GM19099 (cell line): ENCODE results near the gene SNRNP35.
A peak's percentile ranks its signal among the peaks of the same experiment; 100 is the strongest.

Experiments used
- POLR2A ChIP-seq: IDR thresholded peaks from 3 replicates; pipeline ENCODE4 v1.6.1; 2011; ENCODE audit warnings: low read depth; ENCODE audit not compliant: insufficient read length; ENCODE audit errors: extremely low read depth

The SNRNP35 gene

DNA sequence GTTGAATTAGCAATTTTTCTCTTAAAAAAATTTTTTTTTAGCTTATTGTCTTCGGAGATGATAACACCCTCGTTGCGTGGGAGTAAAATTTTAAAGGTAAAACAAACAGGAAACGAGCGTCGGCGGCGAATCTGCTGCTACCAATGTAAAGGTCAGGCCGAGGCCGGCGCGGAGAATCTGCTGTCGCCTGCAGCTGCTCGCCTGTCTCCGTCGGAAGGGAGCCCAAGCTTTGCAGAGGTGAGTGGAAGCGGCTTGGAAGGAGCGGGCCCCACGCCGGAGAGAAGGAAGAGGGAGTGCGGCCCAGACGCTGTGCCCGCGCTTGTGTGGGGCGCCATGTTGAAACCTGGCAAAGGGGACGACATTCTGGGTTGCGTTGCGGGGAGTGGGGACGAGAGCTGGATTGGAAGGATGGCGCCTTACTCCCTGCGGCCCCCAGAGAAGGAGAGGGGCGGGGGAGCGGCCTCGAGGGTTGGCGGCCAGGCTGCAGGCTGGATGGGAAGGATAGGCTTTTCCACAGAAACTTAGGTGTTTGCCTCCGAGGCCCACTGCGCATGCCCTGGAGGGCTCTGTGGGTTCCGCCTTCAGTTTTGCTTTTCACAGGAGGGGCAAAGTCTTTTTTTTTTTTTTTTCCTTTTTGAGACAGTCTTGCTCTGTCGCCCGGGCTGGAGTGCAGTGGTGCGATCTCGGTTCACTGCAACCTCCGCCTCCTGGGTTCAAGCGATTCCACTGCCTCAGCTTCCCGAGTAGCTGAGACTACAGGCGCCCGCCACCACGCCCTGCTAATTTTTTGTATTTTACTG lies at the start of gene SNRNP35:
Gene SNRNP35 (plus strand): TSS at position 160 of the 800 bp plus-strand sequence. CDS start 7,402 bp downstream, outside the sequence.
- TF ChIP-seq POLR2A: peak; percentile 79

DNA sequence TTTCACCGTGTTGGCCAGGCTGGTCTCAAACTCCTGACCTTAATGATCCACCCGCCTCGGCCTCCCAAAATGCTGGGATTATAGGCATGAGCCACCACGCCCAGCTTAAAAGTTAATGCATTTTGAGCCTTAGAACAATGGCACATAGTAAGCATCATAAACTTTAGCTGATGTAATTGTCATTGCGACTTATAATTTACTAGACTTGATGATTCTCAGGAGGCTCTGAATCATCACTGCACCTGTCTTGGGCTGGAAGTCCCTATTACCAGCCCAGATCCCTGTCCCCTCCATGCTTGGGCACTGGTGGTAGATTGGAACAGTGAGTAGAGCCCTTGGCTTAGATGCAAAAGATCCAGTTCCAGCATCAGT lies 47.9 kb upstream of the SNRNP35 start:
- TF ChIP-seq POLR2A: no peak

DNA sequence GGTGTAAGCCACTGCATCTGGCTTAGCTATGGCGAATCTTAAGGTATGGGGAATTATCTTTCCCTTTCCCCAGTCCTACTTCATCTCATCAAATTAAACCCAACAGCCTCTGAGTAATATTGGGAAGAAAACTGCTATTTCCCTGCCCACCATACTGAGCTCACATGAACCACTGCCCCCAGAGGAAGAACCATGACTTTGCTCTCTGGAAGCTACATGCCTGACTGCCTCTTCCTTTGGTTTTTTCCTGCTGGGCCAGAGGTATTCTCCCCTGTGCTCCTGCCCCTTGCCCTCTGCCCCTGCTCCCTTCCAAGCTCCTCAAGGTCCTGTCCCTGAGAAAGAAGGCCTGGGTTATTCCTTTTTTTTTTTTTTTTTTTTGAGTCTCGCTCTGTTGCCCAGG lies 36.6 kb upstream of the SNRNP35 start:
- no peak for TF ChIP-seq POLR2A

GRCh38 chr12:123427036-123427769 lies 30.7 kb upstream of the SNRNP35 start:
- TF ChIP-seq POLR2A: peak; percentile 57

GRCh38 chr12:123428591-123428990 lies 29.3 kb upstream of the SNRNP35 start:
- no peak for TF ChIP-seq POLR2A

DNA sequence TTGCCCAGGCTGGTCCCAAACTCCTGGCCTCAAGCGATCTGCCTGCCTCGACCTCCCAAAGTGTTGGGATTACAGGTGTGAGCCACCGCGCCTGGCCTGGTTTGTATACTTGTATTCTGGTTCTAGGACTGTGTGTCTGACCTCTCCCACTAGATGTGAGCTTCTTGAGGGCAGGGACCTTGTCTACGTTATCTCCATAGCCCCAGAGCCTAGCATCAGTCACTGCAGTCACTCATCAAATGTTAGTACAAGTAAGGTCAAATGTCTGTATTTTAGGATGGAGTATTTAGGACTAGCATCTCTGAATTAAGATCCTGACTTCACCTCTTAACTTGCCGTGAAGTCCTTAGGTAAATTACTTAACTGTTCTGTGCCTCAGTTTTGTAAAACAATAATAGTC lies 24.3 kb upstream of the SNRNP35 start:
- TF ChIP-seq POLR2A: no peak

DNA sequence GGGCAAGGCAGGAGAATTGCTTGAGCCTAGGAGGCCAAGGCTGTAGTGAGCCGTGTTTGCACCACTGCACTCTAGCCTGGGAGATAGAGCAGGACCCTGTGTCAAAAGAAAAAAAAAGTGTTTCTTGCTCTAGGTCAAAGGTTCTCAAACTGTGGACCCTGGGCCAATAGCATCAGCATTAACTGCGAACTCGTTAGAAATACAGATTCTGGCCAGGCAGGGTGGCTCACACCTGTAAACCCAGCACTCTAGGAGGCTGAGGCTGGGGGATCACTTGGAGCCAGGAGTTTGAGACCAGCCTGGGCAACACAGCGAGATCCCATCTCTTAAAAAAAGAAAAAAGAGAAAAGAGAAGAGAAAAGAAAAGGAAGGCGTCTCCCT lies 22.3 kb upstream of the SNRNP35 start:
- TF ChIP-seq POLR2A: no peak

DNA sequence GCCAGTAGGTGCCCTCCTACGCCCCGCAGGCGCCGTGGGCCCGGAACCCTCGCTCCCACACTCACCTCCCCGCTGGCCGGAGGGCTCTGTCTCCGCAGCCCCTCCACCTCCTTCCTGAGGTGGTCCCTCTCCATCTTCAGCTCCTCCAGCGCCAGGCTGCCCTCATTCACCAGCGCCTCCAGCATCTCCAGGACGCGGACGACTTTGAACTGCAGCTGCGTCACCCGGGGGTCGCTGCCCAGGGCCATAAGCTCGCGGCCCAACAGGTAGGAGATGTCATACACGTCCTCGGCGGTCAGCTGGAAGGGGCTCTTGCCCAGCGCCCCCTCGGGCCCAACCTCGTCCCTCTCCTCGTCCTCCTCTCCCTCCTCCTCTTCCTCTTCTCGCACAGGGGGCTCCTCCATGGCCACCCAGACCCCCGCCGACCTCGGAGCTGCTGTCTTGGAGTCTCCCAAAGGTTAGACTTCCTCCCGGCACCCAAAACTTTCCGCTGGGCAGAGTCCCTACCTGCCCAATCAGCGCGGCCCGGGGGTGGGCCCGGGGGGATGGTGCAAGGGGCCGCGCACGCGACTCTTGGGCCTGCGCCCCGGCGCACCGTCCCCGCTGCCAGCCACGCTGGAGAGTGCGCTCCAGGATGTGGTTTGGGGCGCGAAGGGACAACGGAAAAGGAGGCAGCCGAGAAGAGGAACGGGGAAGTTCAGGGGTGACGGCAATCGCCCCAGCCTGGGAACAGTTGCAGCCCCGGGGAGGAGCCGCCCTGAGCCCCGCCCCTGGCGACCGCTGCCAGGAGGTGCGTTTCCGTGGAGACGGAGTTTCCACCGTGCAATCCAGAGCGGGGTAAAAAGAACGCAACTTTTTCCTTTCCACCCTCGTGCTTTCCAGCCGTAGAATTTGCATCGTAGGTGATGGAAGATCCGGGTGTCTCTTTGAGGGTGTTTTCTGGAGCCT lies 21.6 kb upstream of the SNRNP35 start, which contains the start of gene RILPL2:
Gene RILPL2 (minus strand): TSS at position 668 of the 948 bp plus-strand sequence. CDS start 264 bp downstream, at position 404.
- peak; percentile 62 for TF ChIP-seq POLR2A

GRCh38 chr12:123441523-123442164 lies 16.3 kb upstream of the SNRNP35 start:
- no peak for TF ChIP-seq POLR2A

- TF ChIP-seq POLR2A: no peak
These were observed 15.2 kb upstream of the SNRNP35 start for GRCh38 chr12:123442774-123443173.

- no peak for TF ChIP-seq POLR2A
These were observed 13.6 kb upstream of the SNRNP35 start for GRCh38 chr12:123444092-123445026.

DNA sequence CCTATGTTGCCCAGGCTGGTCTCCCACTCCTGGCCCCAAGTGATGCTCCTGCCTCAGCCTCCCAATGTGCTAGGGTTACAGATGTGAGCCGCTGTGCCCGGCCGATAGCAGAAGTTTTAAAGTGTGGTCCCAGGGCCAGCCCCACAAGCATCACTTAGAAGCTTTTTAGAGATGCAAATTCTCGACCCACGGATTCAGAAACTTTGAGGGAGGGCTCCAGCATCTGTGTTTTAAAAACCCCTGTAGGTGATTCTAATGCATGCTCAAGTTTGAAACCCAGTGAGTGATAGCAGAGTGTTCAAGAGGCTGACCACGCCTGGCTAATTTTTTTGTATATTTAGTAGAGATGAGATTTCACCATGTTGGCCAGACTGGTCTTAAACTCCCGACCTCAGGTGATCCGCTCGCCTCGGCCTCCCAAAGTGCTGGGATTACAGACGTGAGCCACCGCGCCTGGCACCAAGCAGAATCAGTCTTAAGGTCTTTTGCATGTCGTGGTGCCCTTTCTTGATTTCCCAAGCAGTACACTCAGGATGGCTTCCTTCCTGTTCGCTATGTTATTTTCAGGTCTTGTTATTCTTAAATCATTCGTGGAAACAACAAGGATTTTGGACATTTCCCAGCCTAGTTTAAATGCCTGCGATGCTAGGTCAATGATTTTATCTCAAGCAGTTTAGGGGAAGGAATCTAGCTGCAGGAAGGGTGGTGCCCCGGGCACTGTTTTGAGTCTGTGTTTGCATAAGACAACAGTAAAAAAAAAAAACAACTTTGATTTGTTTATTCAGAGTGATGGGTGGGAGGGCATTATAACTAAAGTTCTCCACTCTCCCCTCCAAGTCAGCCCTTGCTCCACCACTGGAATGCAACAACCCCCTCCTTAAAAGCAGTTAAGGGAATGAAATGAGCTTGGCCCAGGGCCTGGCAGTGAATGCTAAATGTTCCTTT lies 12.3 kb upstream of the SNRNP35 start:
- no peak for TF ChIP-seq POLR2A

- TF ChIP-seq POLR2A: no peak
These were observed 11.6 kb upstream of the SNRNP35 start for GRCh38 chr12:123446333-123446713.

DNA sequence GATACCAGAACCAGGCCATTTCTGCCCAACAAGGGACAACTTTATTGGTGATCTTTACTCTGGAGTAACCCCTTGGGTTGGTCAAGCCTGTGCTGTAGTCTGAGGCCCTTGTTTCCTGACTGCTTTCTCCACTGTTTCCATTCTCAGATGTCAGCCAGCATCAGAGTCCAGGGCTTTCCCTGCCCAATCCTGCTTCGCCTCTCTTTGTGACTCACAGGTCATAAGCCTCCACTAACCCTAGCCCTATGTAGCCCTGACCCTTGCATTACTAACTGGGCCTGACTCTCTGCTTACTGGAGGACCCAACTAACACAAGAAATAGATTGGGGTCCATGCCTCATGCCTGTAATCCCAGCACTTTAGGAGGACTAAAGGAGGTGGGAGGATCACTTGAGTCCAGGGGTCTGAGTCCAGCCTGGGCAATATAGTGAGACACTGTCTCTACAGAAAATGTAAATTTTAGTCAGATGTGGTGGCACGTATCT lies 8.6 kb upstream of the SNRNP35 start:
- TF ChIP-seq POLR2A: no peak
